ENCODE data around the gene PLA2R1. TPM values are rescaled to one million over a fixed set of nuclear protein-coding genes. Genes with fewer than 3 reads are reported as not detected.

Gene PLA2R1
- total RNA-seq, 4 donors from 2014 or later, result 1.4 to 18.2 (median 14.6) TPM

DNA sequence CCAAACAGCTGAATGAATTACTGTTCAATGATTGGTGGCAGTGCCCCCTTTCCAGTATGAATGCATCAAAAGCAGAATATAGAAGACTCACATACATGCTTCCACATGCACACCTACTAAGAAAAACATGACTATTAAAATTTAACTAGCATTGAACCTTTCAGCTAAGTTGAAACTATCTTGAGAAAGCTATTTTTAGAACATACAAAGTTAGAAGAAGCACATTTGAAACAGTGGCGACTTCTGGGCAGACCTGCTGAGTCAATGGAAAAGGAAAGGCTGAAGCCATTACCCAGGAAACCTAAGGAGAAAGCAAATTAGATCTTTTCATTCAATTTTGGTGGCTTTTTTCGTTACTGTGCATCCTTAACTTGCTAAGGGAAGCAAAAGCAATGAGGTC is 55.9 kb downstream of the PLA2R1 start:
- no peak for TF ChIP-seq POLR2AphosphoS5 (IDR thresholded peaks at IDR 0.05)
- TF ChIP-seq EP300 (IDR thresholded peaks at IDR 0.05; ENCODE audit: low read depth), result no peak
- no peak for TF ChIP-seq POLR2A (IDR thresholded peaks at IDR 0.05)
- TF ChIP-seq, protein P1, sequence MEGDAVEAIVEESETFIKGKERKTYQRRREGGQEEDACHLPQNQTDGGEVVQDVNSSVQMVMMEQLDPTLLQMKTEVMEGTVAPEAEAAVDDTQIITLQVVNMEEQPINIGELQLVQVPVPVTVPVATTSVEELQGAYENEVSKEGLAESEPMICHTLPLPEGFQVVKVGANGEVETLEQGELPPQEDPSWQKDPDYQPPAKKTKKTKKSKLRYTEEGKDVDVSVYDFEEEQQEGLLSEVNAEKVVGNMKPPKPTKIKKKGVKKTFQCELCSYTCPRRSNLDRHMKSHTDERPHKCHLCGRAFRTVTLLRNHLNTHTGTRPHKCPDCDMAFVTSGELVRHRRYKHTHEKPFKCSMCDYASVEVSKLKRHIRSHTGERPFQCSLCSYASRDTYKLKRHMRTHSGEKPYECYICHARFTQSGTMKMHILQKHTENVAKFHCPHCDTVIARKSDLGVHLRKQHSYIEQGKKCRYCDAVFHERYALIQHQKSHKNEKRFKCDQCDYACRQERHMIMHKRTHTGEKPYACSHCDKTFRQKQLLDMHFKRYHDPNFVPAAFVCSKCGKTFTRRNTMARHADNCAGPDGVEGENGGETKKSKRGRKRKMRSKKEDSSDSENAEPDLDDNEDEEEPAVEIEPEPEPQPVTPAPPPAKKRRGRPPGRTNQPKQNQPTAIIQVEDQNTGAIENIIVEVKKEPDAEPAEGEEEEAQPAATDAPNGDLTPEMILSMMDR (IDR thresholded peaks at IDR 0.05), result no peak
- WGBS, 2 donors (ENCODE audit: low coverage in 1 of 2), result 70 to 77% methylated on average over 2 of the region's 2 CpGs
- Histone ChIP-seq H3K4me1 (no peaks in the 10 kb centered on the region), H3K4me3 (no peak overlapping the region), H3K36me3 (peaks cover 0 to 6% (median 0%) of the 10 kb centered on the region in 4 donors), H3K9me3 (no peaks in the 10 kb centered on the region), H3K27ac (no peak overlapping the region), H3K27me3 (no peaks in the 10 kb centered on the region)
- intact Hi-C loops (cut with DNase I; ENCODE audit: low total_unique reads) (no loop called here), in situ Hi-C loops (cut with MboI; ENCODE audit: low pct_ligation_motif_present in 1 of 4, low pct_unique_long_range_greater_than_20kb in 1 of 4, low sequenced_read_pairs in 3 of 4) (no loop called here)
- no peak for DNase-seq

- WGBS, 2 donors (ENCODE audit: low coverage in 1 of 2), result 76 to 80% methylated on average over 2 to 3 of the region's 3 CpGs
- no peaks in the 10 kb centered on the region for H3K27me3 ChIP-seq
- H3K27ac ChIP-seq, result no peak overlapping the region
- in situ Hi-C loops (cut with MboI; ENCODE audit: low pct_ligation_motif_present in 1 of 4, low pct_unique_long_range_greater_than_20kb in 1 of 4, low sequenced_read_pairs in 3 of 4) (no loop called here), intact Hi-C loops (cut with DNase I; ENCODE audit: low total_unique reads) (no loop called here)
- no peak overlapping the region for H3K4me3 ChIP-seq
- DNase-seq, result no peak
- peaks cover 0 to 8% (median 0%) of the 10 kb centered on the region in 4 donors for H3K36me3 ChIP-seq
- TF ChIP-seq POLR2AphosphoS5 (IDR thresholded peaks at IDR 0.05) (no peak), POLR2A (IDR thresholded peaks at IDR 0.05) (no peak), EP300 (IDR thresholded peaks at IDR 0.05; ENCODE audit: low read depth) (no peak)
- TF ChIP-seq, protein P1 (IDR thresholded peaks at IDR 0.05), result no peak
- H3K4me1 ChIP-seq, result no peaks in the 10 kb centered on the region
- no peaks in the 10 kb centered on the region for H3K9me3 ChIP-seq
Measured at GRCh38 chr2:160005908-160006307, 56.5 kb downstream of the PLA2R1 start.

GRCh38 chr2:160005476-160005875 is 56.9 kb downstream of the PLA2R1 start:
- no peak for DNase-seq
- Histone ChIP-seq H3K4me1 (no peaks in the 10 kb centered on the region), H3K36me3 (peaks cover 0 to 13% (median 0%) of the 10 kb centered on the region in 4 donors), H3K27ac (no peak overlapping the region), H3K4me3 (no peak overlapping the region), H3K9me3 (no peaks in the 10 kb centered on the region), H3K27me3 (no peaks in the 10 kb centered on the region)
- WGBS, 2 donors (ENCODE audit: low coverage in 1 of 2), result 95 to 97% methylated on average over 4 to 5 of the region's 5 CpGs
- intact Hi-C loops (cut with DNase I; ENCODE audit: low total_unique reads), result no loop called here
- in situ Hi-C loops (cut with MboI; ENCODE audit: low pct_ligation_motif_present in 1 of 4, low pct_unique_long_range_greater_than_20kb in 1 of 4, low sequenced_read_pairs in 3 of 4), result no loop called here
- TF ChIP-seq POLR2AphosphoS5 (IDR thresholded peaks at IDR 0.05) (no peak), EP300 (IDR thresholded peaks at IDR 0.05; ENCODE audit: low read depth) (no peak), POLR2A (IDR thresholded peaks at IDR 0.05) (no peak)
- TF ChIP-seq, protein P1 (IDR thresholded peaks at IDR 0.05), result no peak

GRCh38 chr2:159998961-159999360 is 63.5 kb downstream of the PLA2R1 start:
- no peak for DNase-seq
- Histone ChIP-seq H3K9me3 (no peaks in the 10 kb centered on the region), H3K36me3 (peaks cover 0 to 7% (median 0%) of the 10 kb centered on the region in 4 donors), H3K4me3 (no peak overlapping the region), H3K4me1 (no peaks in the 10 kb centered on the region), H3K27ac (no peak overlapping the region), H3K27me3 (no peaks in the 10 kb centered on the region)
- 89 to 93% methylated on average over 3 of the region's 3 CpGs for WGBS, 2 donors (ENCODE audit: low coverage in 1 of 2)
- intact Hi-C loops (cut with DNase I; ENCODE audit: low total_unique reads) (no loop called here), in situ Hi-C loops (cut with MboI; ENCODE audit: low pct_ligation_motif_present in 1 of 4, low pct_unique_long_range_greater_than_20kb in 1 of 4, low sequenced_read_pairs in 3 of 4) (no loop called here)
- TF ChIP-seq EP300 (IDR thresholded peaks at IDR 0.05; ENCODE audit: low read depth), result no peak
- TF ChIP-seq, protein P1 (IDR thresholded peaks at IDR 0.05), result no peak
- TF ChIP-seq POLR2AphosphoS5 (IDR thresholded peaks at IDR 0.05), result no peak
- no peak for TF ChIP-seq POLR2A (IDR thresholded peaks at IDR 0.05)

Measured in transverse colon (tissue), 4 donors.